SH-SY5Y (cell line): ENCODE measurements around the gene FBRSL1.

Experiments used
- GATA2 ChIP-seq: IDR thresholded peaks from 2 replicates; pipeline ENCODE4 v1.6.1; 2011; ENCODE audit warnings: mild to moderate bottlenecking, low read depth, low read length
- GATA3 ChIP-seq: IDR thresholded peaks from 2 replicates; pipeline ENCODE4 v1.6.1; 2011; ENCODE audit warnings: low read depth, mild to moderate bottlenecking, low read length, moderate library complexity

FBRSL1 gene

GRCh38 chr12:132513070-132513398, 23.1 kb downstream of the FBRSL1 start:
- TF ChIP-seq GATA3: no peak
- TF ChIP-seq GATA2: no peak

GRCh38 chr12:132513458-132514135, 23.6 kb downstream of the FBRSL1 start:
- TF ChIP-seq GATA3 (no peak), GATA2 (no peak)

GRCh38 chr12:132514216-132514820, 24.4 kb downstream of the FBRSL1 start:
- no peak for TF ChIP-seq GATA3
- no peak for TF ChIP-seq GATA2

- TF ChIP-seq GATA3 (no peak), GATA2 (no peak)
Observed at GRCh38 chr12:132514838-132515237, 24.9 kb downstream of the FBRSL1 start.

- TF ChIP-seq GATA2: no peak
- TF ChIP-seq GATA3: no peak
Observed at GRCh38 chr12:132516095-132517012, 26.4 kb downstream of the FBRSL1 start.

- no peak for TF ChIP-seq GATA3
- TF ChIP-seq GATA2: no peak
Observed at GRCh38 chr12:132517013-132517739, 27.2 kb downstream of the FBRSL1 start.

- no peak for TF ChIP-seq GATA3
- TF ChIP-seq GATA2: no peak
Observed at GRCh38 chr12:132517740-132518100, 27.8 kb downstream of the FBRSL1 start.

- TF ChIP-seq GATA2 (no peak), GATA3 (no peak)
Observed at GRCh38 chr12:132518354-132518992, 28.5 kb downstream of the FBRSL1 start.

- TF ChIP-seq GATA2: no peak
- TF ChIP-seq GATA3: no peak
Observed at GRCh38 chr12:132520421-132521199, 30.7 kb downstream of the FBRSL1 start.

- TF ChIP-seq GATA2 (no peak), GATA3 (no peak)
Observed at GRCh38 chr12:132521200-132521580, 31.2 kb downstream of the FBRSL1 start.

GRCh38 chr12:132521712-132522292, 31.9 kb downstream of the FBRSL1 start:
- TF ChIP-seq GATA3: no peak
- no peak for TF ChIP-seq GATA2

- no peak for TF ChIP-seq GATA2
- TF ChIP-seq GATA3: no peak
Observed at GRCh38 chr12:132522592-132523380, 32.8 kb downstream of the FBRSL1 start.
